ENCODE measurements around the gene AKAP13.

The AKAP13 gene

DNA sequence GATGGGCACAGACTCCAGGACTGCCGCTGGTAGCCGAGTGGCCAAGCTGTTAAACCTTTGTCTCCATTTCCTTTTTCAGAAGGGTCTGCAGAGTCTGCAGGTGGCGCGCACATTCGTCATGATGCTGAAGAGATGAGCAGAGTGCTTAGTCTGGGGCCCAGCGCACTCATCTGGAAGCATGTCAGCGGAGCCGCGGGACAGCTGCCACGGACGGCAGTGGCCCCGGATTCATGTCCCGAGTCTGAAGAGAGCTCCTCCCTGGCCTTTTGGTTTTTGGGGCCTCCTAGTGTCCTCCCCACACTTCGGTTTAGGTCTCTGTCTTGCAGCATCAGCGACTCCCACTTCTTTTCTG, 371.7 kb downstream of the AKAP13 start:
- TF ChIP-seq Cebpa-rat (IDR thresholded peaks at IDR 0.05) = no peak
- H4K20me1 ChIP-seq = 0 out of 2 replicates have a peak, but pooled peaks cover 8% of the 10 kb centered on the region
- H3K27me3 ChIP-seq = no peaks in the 10 kb centered on the region
- no peak overlapping the region for H3K27ac ChIP-seq
- H3K9me3 ChIP-seq = no peaks in the 10 kb centered on the region
- no peak overlapping the region for H3K9ac ChIP-seq
- H3K4me2 ChIP-seq = no peak overlapping the region
- peaks cover 17% of the 10 kb centered on the region for H3K4me1 ChIP-seq
- peaks cover 61% of the 10 kb centered on the region for H3K36me3 ChIP-seq
- H3K4me3 ChIP-seq = no peak overlapping the region

DNA sequence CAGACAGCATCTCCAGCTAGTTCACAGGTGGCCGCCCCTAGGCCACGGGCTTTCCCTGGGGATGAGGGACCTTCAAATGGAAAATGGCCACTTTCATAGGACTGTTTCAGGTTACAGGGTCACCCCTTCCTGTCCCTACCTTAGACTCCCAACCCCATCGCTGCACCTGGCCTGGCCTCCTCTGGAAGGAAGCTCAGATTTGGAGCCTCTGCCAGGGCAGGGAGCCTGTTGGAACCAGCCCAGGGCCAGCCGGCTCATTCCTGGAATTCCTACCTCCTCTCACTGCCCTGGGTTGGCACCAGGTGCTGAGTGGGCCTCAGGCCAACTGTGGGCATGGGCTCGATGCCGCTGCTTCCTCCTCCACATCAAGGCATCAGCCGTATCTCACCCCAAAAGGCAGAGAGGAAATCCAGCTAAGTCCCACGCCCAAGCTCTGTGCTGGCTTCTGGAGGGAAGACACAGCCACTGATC, 372.1 kb downstream of the AKAP13 start:
- peaks cover 57% of the 10 kb centered on the region for H3K36me3 ChIP-seq
- peaks cover 17% of the 10 kb centered on the region for H3K4me1 ChIP-seq
- H3K4me3 ChIP-seq = no peak overlapping the region
- H4K20me1 ChIP-seq = 0 out of 2 replicates have a peak, but pooled peaks cover 8% of the 10 kb centered on the region
- no peak overlapping the region for H3K27ac ChIP-seq
- H3K9me3 ChIP-seq = no peaks in the 10 kb centered on the region
- TF ChIP-seq Cebpa-rat (IDR thresholded peaks at IDR 0.05) = no peak
- no peak overlapping the region for H3K9ac ChIP-seq
- H3K4me2 ChIP-seq = no peak overlapping the region
- H3K27me3 ChIP-seq = no peaks in the 10 kb centered on the region

DNA sequence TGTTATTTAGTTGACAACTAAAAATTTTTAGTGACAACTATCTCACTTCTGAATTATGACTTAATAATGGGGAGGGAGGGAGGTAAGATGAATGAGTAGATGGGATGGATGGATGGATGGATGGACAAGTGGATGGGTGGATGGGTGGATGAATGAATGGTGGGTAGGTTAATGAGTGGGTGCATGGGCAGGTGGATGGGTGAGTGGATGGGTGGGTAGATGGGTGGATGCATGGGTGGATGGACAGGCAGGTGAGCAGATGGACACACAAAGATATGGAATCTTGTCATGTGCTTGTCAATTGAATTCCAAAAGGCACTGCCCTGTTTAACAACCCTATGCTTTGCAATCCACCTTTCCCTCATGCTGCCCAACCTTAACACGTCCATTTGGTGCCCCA, 372.9 kb downstream of the AKAP13 start:
- no peak for TF ChIP-seq Cebpa-rat (IDR thresholded peaks at IDR 0.05)
- Histone ChIP-seq H3K4me3 (no peak overlapping the region), H3K36me3 (peaks cover 57% of the 10 kb centered on the region)

DNA sequence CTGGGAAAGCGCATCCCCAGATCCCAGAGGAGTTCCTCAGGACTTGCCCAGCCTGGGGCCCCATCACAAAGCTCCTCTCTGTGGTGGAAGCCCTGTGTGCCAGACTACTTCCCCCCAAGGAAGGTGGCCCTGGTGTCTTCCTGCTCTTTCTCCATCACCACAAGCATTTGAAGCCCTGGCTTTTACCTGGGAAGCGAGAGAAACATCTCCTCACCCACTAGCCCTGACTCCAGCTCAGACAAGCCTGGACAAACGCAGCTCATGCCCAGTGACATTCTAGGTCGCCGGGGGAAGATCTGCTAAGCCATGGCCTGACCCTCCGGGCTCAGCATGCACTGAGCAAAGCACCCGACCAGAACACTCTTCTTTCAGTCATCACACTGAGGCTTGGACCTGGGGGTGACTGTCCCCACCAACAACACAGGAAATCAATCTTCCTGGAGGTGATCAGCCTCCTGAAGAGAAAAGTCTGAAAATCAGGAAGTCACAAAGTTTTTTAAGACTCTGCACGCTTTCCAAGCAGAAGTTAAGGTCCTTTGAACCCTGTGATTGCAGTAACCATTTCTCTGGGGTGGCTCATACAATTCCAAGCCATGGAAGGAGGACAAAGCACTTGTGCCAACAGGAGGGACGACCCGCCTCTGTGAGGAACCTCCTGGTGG, 373.5 kb downstream of the AKAP13 start:
- Histone ChIP-seq H3K27ac (no peak overlapping the region; the same call in 1 of the 2 replicates), H3K9me3 (no peaks in the 10 kb centered on the region), H3K4me3 (no peak overlapping the region), H3K36me3 (peaks cover 57% of the 10 kb centered on the region), H3K9ac (no peak overlapping the region), H4K20me1 (0 out of 2 replicates have a peak, but pooled peaks cover 9% of the 10 kb centered on the region), H3K4me2 (peak overlapping the region; percentile 14; the same call in 1 of the 2 replicates), H3K4me1 (peaks cover 17% of the 10 kb centered on the region), H3K27me3 (no peaks in the 10 kb centered on the region)
- no peak for TF ChIP-seq Cebpa-rat (IDR thresholded peaks at IDR 0.05)

More for the DNA sequence above, 372.9 kb downstream of the AKAP13 start:
- Histone ChIP-seq H4K20me1 (0 out of 2 replicates have a peak, but pooled peaks cover 8% of the 10 kb centered on the region), H3K9me3 (no peaks in the 10 kb centered on the region), H3K27me3 (no peaks in the 10 kb centered on the region), H3K4me1 (peaks cover 17% of the 10 kb centered on the region), H3K9ac (no peak overlapping the region), H3K27ac (no peak overlapping the region), H3K4me2 (no peak overlapping the region)

DNA sequence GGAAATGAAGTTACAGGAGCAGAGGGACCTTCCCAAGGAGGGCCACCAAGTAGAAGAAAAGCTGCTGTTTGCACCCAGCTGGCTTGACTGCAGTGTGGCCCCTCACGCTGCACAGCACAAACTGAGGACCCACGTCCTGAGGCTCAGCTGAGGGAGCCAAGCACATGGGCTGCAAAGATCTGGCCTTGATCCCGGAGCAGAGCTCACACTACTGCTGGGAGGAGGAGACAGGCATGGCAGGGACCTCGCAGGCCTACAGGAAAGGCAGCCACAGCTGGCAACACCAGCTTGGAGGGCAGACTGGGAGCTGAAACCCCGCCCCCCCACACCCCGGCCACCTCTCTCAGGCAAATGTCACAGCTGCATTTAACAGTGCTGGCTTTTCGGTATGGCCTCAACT, 374.6 kb downstream of the AKAP13 start:
- no peak overlapping the region for H3K4me2 ChIP-seq
- H3K4me1 ChIP-seq = peaks cover 17% of the 10 kb centered on the region
- no peak overlapping the region for H3K9ac ChIP-seq
- no peaks in the 10 kb centered on the region for H3K27me3 ChIP-seq
- peaks cover 15% of the 10 kb centered on the region; the same call in 1 of the 2 replicates for H4K20me1 ChIP-seq
- H3K4me3 ChIP-seq = no peak overlapping the region
- H3K27ac ChIP-seq = no peak overlapping the region
- H3K9me3 ChIP-seq = no peaks in the 10 kb centered on the region
- no peak for TF ChIP-seq Cebpa-rat (IDR thresholded peaks at IDR 0.05)
- H3K36me3 ChIP-seq = peaks cover 62% of the 10 kb centered on the region

DNA sequence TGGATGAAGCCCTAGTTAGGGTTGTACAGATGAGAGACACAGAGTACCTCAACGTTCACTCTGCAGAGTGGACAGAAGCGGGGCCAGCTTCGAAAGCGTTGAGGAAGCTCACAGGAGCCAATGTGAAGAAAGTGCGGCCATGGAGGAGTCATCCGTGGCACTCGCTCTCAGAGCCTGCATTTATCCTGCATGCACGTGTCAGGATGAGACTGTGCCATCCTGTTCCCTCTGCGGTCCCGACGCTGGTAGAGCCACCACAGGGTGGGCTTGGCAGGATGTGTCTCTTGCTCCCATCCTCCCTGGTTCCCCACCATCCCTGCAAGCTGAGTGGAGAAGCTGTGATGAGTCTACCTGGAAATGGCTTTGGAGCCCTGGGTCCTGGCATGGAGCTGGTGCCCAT, 375.1 kb downstream of the AKAP13 start:
- Histone ChIP-seq H3K9ac (no peak overlapping the region), H3K9me3 (no peaks in the 10 kb centered on the region), H4K20me1 (peaks cover 17% of the 10 kb centered on the region; the same call in 1 of the 2 replicates), H3K27me3 (no peaks in the 10 kb centered on the region), H3K4me1 (peaks cover 17% of the 10 kb centered on the region), H3K36me3 (peaks cover 66% of the 10 kb centered on the region), H3K27ac (no peak overlapping the region), H3K4me3 (no peak overlapping the region), H3K4me2 (no peak overlapping the region)
- TF ChIP-seq Cebpa-rat (IDR thresholded peaks at IDR 0.05) = no peak

DNA sequence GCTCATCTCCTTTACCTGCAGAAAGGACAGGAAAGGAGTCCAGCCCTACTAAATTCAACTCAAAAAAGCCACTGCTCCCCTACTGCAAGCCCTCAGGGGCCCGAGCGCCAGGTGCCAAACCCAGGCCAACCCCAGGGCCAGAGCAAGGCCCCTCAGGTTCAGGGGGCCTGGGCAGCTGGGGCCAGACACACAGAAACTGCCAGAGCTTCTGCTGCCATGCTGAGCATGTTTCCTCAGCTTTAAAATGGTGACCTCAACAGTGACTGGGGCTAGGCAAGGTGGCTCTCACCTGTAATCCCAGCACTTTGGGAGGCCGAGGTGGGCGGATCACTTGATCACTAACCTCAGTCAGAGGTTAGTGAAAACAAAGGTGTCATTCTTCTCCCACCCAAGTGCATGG, 375.5 kb downstream of the AKAP13 start:
- H3K4me1 ChIP-seq = peaks cover 20% of the 10 kb centered on the region
- no peaks in the 10 kb centered on the region for H3K9me3 ChIP-seq
- H3K4me3 ChIP-seq = no peak overlapping the region
- H4K20me1 ChIP-seq = peaks cover 17% of the 10 kb centered on the region; the same call in 1 of the 2 replicates
- TF ChIP-seq Cebpa-rat (IDR thresholded peaks at IDR 0.05) = no peak
- no peak overlapping the region for H3K9ac ChIP-seq
- no peak overlapping the region for H3K27ac ChIP-seq
- H3K4me2 ChIP-seq = no peak overlapping the region
- no peaks in the 10 kb centered on the region for H3K27me3 ChIP-seq
- peaks cover 71% of the 10 kb centered on the region for H3K36me3 ChIP-seq

DNA sequence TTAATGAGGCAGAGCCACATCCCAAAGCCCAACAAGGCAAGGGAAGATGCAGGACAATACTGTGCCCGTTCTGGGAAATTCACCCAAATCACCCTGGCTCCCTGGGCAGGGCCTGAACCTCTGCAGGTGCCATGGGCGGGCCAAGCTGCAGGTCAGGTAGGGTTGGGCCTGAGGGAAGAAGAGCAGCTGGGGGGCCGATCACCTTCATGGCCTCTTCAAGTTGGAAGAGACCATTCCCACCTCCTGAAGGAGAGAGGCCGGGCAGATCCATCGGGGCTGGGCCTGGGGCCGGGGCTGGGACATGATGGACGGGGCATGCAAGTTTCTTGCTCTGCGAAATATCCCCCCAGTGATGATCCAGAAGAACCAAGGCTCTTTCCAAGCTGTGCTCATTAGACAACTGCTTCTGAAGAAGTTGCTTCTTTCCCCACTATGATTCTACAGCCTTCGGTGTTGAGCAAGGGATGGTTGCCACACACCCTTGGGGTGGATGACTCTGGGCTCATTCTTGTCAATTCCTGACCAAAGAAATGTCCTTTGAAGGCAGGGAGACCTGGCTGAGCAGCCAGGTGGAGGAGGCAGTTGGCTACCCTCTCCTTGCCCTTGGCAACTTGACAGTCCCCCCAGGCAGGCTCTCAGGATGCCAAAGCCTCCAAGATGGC, 376.1 kb downstream of the AKAP13 start:
- no peaks in the 10 kb centered on the region for H3K9me3 ChIP-seq
- no peak for TF ChIP-seq Cebpa-rat (IDR thresholded peaks at IDR 0.05)
- H4K20me1 ChIP-seq = peaks cover 23% of the 10 kb centered on the region; the same call in 1 of the 2 replicates
- peaks cover 76% of the 10 kb centered on the region for H3K36me3 ChIP-seq
- H3K4me2 ChIP-seq = no peak overlapping the region
- H3K27ac ChIP-seq = no peak overlapping the region
- peaks cover 21% of the 10 kb centered on the region for H3K4me1 ChIP-seq
- no peak overlapping the region for H3K9ac ChIP-seq
- no peaks in the 10 kb centered on the region for H3K27me3 ChIP-seq
- H3K4me3 ChIP-seq = no peak overlapping the region

DNA sequence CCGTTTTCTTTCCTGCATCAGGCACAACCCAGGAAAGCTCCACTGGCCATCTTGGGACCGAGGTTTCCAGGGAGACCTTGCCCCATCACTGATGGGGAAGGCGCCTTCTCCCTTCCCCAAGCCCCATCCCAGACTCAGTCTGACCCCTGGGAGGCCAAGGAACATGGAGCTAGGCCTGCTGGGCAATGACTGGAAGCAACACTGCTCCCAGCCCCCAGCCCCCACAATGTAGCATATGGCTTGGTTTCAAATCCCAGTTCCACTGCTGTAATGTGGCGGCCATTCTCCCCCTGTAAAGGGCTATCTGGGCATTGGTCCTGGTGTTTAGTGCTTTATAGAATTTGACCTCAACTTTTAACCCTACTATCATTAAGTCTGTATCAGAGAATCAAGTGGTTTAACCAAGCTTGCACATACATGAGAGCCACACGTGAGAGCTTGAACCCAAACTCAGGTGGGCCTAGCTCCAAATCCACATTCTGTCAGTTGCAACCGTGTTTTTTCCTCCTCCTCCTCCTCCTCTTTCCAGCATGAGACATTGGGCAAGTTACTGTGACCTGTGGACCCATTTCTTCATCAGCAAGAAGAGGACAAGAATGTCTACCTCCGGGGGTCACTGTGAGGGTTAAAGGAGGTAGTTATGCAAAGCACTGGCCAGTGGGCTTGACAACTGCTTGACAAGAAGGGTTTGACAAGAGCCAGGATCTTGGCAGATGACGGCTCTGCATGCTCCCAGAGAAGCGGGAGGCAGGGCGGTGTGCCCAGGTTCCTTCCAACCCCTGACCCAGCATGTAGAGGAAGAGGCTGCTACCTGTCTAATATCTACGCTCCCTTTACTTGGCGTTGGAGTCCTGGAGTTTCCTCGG, 376.9 kb downstream of the AKAP13 start:
- no peak for TF ChIP-seq Cebpa-rat (IDR thresholded peaks at IDR 0.05)
- Histone ChIP-seq H3K4me3 (no peak overlapping the region), H3K9ac (no peak overlapping the region), H3K27ac (no peak overlapping the region), H3K27me3 (no peaks in the 10 kb centered on the region), H3K4me1 (peaks cover 16% of the 10 kb centered on the region), H4K20me1 (peaks cover 30% of the 10 kb centered on the region), H3K4me2 (no peak overlapping the region), H3K36me3 (peaks cover 78% of the 10 kb centered on the region), H3K9me3 (no peaks in the 10 kb centered on the region)

All from BLaER1 (cell line).